Gastrocnemius medialis (tissue), 4 donors: ENCODE data around the gene ACSS2.

Experiments
- CTCF ChIP-seq, 5 experiments: fragments of 450-650 bp in 3 of 5; fragments of 200-600 bp in 2 of 5; sonication (generic) in 2 of 5; IDR thresholded peaks in 4 of 5; conservative IDR thresholded peaks in 1 of 5; 1 replicate in 4 of 5; 2 replicates in 1 of 5; pipeline ENCODE4 v1.5.1; 2016 to 2019; ENCODE audit warnings: antibody characterized with exemption in 5 of 5, mild to moderate bottlenecking in 3 of 5, moderate library complexity in 3 of 5
- POLR2A ChIP-seq, 2 donors: fragments of 450-650 bp; IDR thresholded peaks; one replicate each; pipeline ENCODE4 v1.6.1; 2017; ENCODE audit warnings: antibody characterized with exemption in 2 of 2, mild to moderate bottlenecking in 2 of 2, moderate library complexity in 2 of 2

GRCh38 chr20:34968042-34968775 is 91.8 kb downstream of the ACSS2 start:
- TF ChIP-seq CTCF (IDR thresholded peaks at IDR 0.05 in 4 of 5, conservative IDR thresholded peaks at IDR 0.05 in 1 of 5) (no peak), POLR2A (IDR thresholded peaks at IDR 0.05) (no peak)
